HCT116 (cell line): ENCODE results near the gene ZNF80. TPM values are rescaled to one million over a fixed set of nuclear protein-coding genes. Genes with fewer than 3 reads are reported as not detected.

Source experiments
- ATAC-seq: fragments of 200-7000 bp; cut with Tn5 transposase; 2 replicates; pipeline ENCODE4 v1.9.1; 2020; ENCODE audit warnings: mild to moderate bottlenecking, moderate library complexity
- BruUV-seq: library from RNA; stranded (reverse); fragments of 400-500 nt; replicated peaks from 2 replicates; lab custom pipeline; 2021; lab: Mats Ljungman, UMichigan
- CTCF ChIA-PET: fragments of 300-600 bp; sonication (Branson Sonifier 250); formaldehyde crosslinking; loops from one replicate; lab custom pipeline; 2021; ENCODE audit warnings: antibody characterized with exemption; lab: Charles Lee
- POLR2A ChIA-PET: fragments of 300-600, 350-600 bp; sonication (Branson Sonifier 250); formaldehyde crosslinking; loops from one replicate; lab custom pipeline; 2021; ENCODE audit warnings: antibody characterized with exemption; lab: Charles Lee
- RAD21 ChIA-PET, 2 experiments: fragments of 300-600 bp; sonication (Branson Sonifier 250); formaldehyde crosslinking; loops; one replicate each; lab custom pipeline; 2023; ENCODE audit warnings: low total read pairs in 2 of 2; ENCODE audit not compliant: uncharacterized antibody in 2 of 2, unreplicated experiment in 2 of 2, low non-redundant PET in 1 of 2; lab: Charles Lee
- DNase-seq: peaks from one replicate; pipeline ENCODE4 v3.0.0-alpha.2; 2010; ENCODE audit warnings: low read depth, low spot score
- H2AFZ ChIP-seq: fragments of 200-600 bp; shearing (Covaris generic), sonication (generic); 2 replicates; pipeline ENCODE4 v1.6.1; 2017; ENCODE audit warnings: low read depth, mixed run types, mixed read lengths, antibody characterized with exemption, low read length; ENCODE audit not compliant: poor library complexity, severe bottlenecking
- H3K27ac ChIP-seq: 2 replicates; pipeline ENCODE4 v1.5.1; 2012; ENCODE audit warnings: low read depth, low read length
- H3K27me3 ChIP-seq: fragments of 200-600 bp; sonication (generic); 2 replicates; pipeline ENCODE4 v1.6.1; 2016; ENCODE audit warnings: mixed run types, low read length, mixed read lengths; ENCODE audit not compliant: insufficient read depth
- H3K36me3 ChIP-seq, 2 experiments: fragments of 200-500 bp in 1 of 2; fragments of 200-600 bp in 1 of 2; sonication (Bioruptor generic) in 1 of 2; sonication (generic) in 1 of 2; 2 replicates each; pipeline versions ENCODE4 v1.5.1 to v1.6.1; 2014 to 2016; ENCODE audit warnings: low read length in 2 of 2, inconsistent platforms in 1 of 2, mixed read lengths in 1 of 2, mixed run types in 1 of 2; ENCODE audit not compliant: insufficient read depth in 2 of 2, control insufficient read depth in 1 of 2
- H3K4me1 ChIP-seq, 2 experiments: fragments of 200-600 bp in 1 of 2; sonication (generic) in 1 of 2; 2 replicates each; pipeline versions ENCODE4 v1.5.1 to v1.6.1; 2012 to 2017; ENCODE audit warnings: low read length in 2 of 2, inconsistent platforms in 1 of 2, mild to moderate bottlenecking in 1 of 2, mixed read lengths in 1 of 2, mixed run types in 1 of 2, moderate library complexity in 1 of 2; ENCODE audit not compliant: insufficient read depth in 2 of 2, control insufficient read depth in 1 of 2
- H3K4me2 ChIP-seq: fragments of 200-600 bp; sonication (generic); 2 replicates; pipeline ENCODE4 v1.6.1; 2017; ENCODE audit warnings: mixed run types, low read length, mixed read lengths
- H3K4me3 ChIP-seq, 2 experiments: fragments of 200-600 bp in 1 of 2; sonication (generic) in 1 of 2; replicated peaks in 1 of 2; 2 replicates each; pipeline ENCODE4 v1.5.1; 2011 to 2016; ENCODE audit warnings: low read length in 2 of 2, control low read depth in 1 of 2, low read depth in 1 of 2, mild to moderate bottlenecking in 1 of 2, mixed read lengths in 1 of 2, mixed run types in 1 of 2
- H3K79me2 ChIP-seq: fragments of 200-600 bp; sonication (generic); 2 replicates; pipeline ENCODE4 v1.6.1; 2017; ENCODE audit warnings: mild to moderate bottlenecking, mixed run types, low read length, moderate library complexity, mixed read lengths; ENCODE audit not compliant: insufficient read depth
- H3K9ac ChIP-seq: fragments of 200-600 bp; sonication (generic); 2 replicates; pipeline ENCODE4 v1.6.1; 2016; ENCODE audit warnings: low read length, mixed read lengths
- H3K9me2 ChIP-seq: fragments of 200-600 bp; sonication (generic), shearing (Covaris generic); 2 replicates; pipeline ENCODE4 v1.6.1; 2017; ENCODE audit warnings: mixed run types, mild to moderate bottlenecking, moderate library complexity; ENCODE audit not compliant: insufficient read depth
- H3K9me3 ChIP-seq, 2 experiments: fragments of 200-500 bp in 1 of 2; fragments of 200-600 bp in 1 of 2; sonication (Bioruptor generic) in 1 of 2; sonication (generic) in 1 of 2; 2 replicates each; pipeline ENCODE4 v1.6.1; 2014 to 2017; ENCODE audit warnings: low read length in 2 of 2, mixed read lengths in 2 of 2, inconsistent platforms in 1 of 2, low read depth in 1 of 2, mild to moderate bottlenecking in 1 of 2, mixed run types in 1 of 2, moderate library complexity in 1 of 2; ENCODE audit not compliant: control insufficient read depth in 1 of 2, insufficient read depth in 1 of 2
- H4K20me1 ChIP-seq: fragments of 200-600 bp; sonication (generic), shearing (Covaris generic); 2 replicates; pipeline ENCODE4 v1.6.1; 2017; ENCODE audit warnings: mixed run types, mild to moderate bottlenecking, moderate library complexity; ENCODE audit not compliant: insufficient read depth
- CBX3 ChIP-seq: IDR thresholded peaks from 2 replicates; pipeline ENCODE4 v1.6.1; 2012; ENCODE audit warnings: low read depth
- ELF1 ChIP-seq: IDR thresholded peaks from 2 replicates; pipeline ENCODE4 v1.6.1; 2012; ENCODE audit warnings: low read depth, borderline replicate concordance
- EZH2 ChIP-seq: fragments of 200-600 bp; sonication (generic); IDR thresholded peaks from 2 replicates; pipeline ENCODE4 v1.6.1; 2017; ENCODE audit warnings: antibody characterized with exemption, mixed run types
- EZH2phosphoT487 ChIP-seq: fragments of 200-600 bp; IDR thresholded peaks from 2 replicates; pipeline ENCODE4 v1.6.1; 2018; ENCODE audit warnings: antibody characterized with exemption, borderline replicate concordance
- FOSL1 ChIP-seq: IDR thresholded peaks from 2 replicates; pipeline ENCODE4 v1.6.1; 2012; ENCODE audit warnings: low read depth
- POLR2A ChIP-seq: IDR thresholded peaks from 2 replicates; pipeline ENCODE4 v1.7.0; 2011; ENCODE audit warnings: borderline replicate concordance; ENCODE audit not compliant: insufficient read depth, insufficient read length; ENCODE audit errors: extremely low read depth
- POLR2AphosphoS5 ChIP-seq: IDR thresholded peaks from 2 replicates; pipeline ENCODE4 v1.6.1; 2011; ENCODE audit warnings: mild to moderate bottlenecking, low read depth, low read length, moderate library complexity
- SIN3A ChIP-seq: IDR thresholded peaks from 2 replicates; pipeline ENCODE4 v1.6.1; 2012; ENCODE audit warnings: low read depth
- SP1 ChIP-seq: IDR thresholded peaks from 2 replicates; pipeline ENCODE4 v1.6.1; 2012; ENCODE audit warnings: low read depth
- SRF ChIP-seq: IDR thresholded peaks from 2 replicates; pipeline ENCODE4 v1.6.1; 2012; ENCODE audit warnings: low read depth
- TCF7L2 ChIP-seq: IDR thresholded peaks from 2 replicates; pipeline ENCODE4 v1.7.0; 2011; ENCODE audit warnings: borderline replicate concordance, inconsistent platforms; ENCODE audit not compliant: insufficient read depth, insufficient read length; ENCODE audit errors: extremely low read depth
- YY1 ChIP-seq: IDR thresholded peaks from 2 replicates; pipeline ENCODE4 v1.6.1; 2011; ENCODE audit warnings: low read length, low read depth, moderate library complexity, mild to moderate bottlenecking; ENCODE audit not compliant: insufficient replicate concordance; ENCODE audit errors: extremely low read depth
- ZFX ChIP-seq: fragments of 450-650 bp; IDR thresholded peaks from 2 replicates; pipeline ENCODE4 v1.6.1; 2017
- intact Hi-C: fragments of 100-400 bp; cut with micrococcal nuclease; formaldehyde crosslinking; loops from 2 replicates; pipeline ENCODE4 v1.10.0; 2022
- total RNA-seq: library from RNA; stranded (reverse); gene quantifications from one replicate; pipeline ENCODE4 v1.2.1, GENCODE V29; 2021; ENCODE audit not compliant: unreplicated experiment
- TF ChIP-seq, protein P1 (sequence below), 3 experiments: fragments of 200-600 bp in 1 of 3; sonication (generic) in 1 of 3; IDR thresholded peaks in 2 of 3; conservative IDR thresholded peaks in 1 of 3; 2 replicates each; pipeline ENCODE4 v1.5.1; 2012 to 2017; ENCODE audit warnings: low read depth in 2 of 3, low read length in 2 of 3, antibody characterized with exemption in 1 of 3, borderline replicate concordance in 1 of 3, control low read depth in 1 of 3, mild to moderate bottlenecking in 1 of 3, mixed read lengths in 1 of 3, mixed run types in 1 of 3, moderate library complexity in 1 of 3; ENCODE audit not compliant: insufficient read depth in 1 of 3
- TF ChIP-seq, protein P2 (sequence below): IDR thresholded peaks from 2 replicates; pipeline ENCODE4 v1.6.1; 2012; ENCODE audit warnings: low read depth
- TF ChIP-seq, protein P3 (sequence below): IDR thresholded peaks from 2 replicates; pipeline ENCODE4 v1.6.1; 2012
- TF ChIP-seq, protein P4 (sequence below): IDR thresholded peaks from 2 replicates; pipeline ENCODE4 v1.6.1; 2011; ENCODE audit warnings: mild to moderate bottlenecking, low read length, moderate library complexity; ENCODE audit not compliant: insufficient replicate concordance; ENCODE audit errors: extremely low read depth
- TF ChIP-seq, protein P5 (sequence below): IDR thresholded peaks from 2 replicates; pipeline ENCODE4 v1.6.1; 2012

Gene ZNF80
- total RNA-seq, 1 experiment from 2014 or later: 0.12 TPM

DNA sequence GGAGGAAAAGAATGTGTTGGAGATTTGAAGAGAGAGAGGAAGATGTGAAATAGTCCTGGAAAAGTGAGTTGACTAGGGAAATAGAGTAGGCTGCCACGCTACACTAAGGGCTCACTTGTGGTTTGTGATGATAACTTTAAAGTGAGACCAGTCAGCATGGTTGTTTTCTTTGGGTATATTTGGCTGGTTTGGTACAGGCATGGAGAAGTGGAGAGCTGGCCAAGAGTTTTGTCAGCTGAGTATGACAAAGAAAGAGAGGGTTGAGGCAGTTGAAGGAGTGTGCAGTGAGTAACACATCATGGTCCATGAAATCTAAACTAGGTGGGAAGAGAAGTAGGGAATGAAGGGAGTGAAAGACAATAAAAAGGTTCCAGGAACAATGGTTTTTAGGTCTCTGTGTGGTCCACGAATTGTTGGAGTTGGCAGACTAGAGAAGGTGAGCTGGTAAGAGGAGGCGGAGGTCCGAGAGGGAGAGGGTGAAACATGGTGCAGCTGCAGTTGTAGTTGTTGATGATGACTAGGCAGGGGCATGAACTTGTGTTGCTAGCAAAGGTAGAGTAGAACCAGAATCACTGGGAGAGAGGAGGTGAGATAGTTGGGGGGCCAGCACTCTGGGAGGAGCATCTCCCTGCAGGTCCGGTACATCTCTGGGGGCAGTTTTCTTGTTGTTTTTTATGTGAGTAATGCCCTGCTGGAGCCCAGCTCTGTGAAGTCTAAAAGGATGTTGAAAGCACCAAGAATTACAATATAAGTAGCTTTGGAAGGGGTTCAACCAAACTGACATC, 21.0 kb downstream of the ZNF80 start:
- Histone ChIP-seq H4K20me1 (no peaks in the 10 kb centered on the region), H3K4me3 (no peak overlapping the region), H3K9ac (no peak overlapping the region), H3K27me3 (peaks cover 15% of the 10 kb centered on the region; the same call in 1 of the 2 replicates), H3K36me3 (no peaks in the 10 kb centered on the region), H3K4me1 (no peaks in the 10 kb centered on the region), H3K27ac (no peak overlapping the region), H3K4me2 (no peak overlapping the region), H2AFZ (no peak overlapping the region), H3K79me2 (no peaks in the 10 kb centered on the region), H3K9me3 (no peaks in the 10 kb centered on the region), H3K9me2 (no peaks in the 10 kb centered on the region; the same call in 1 of the 2 replicates)
- TF ChIP-seq SRF: no peak
- TF ChIP-seq POLR2A: no peak
- TF ChIP-seq YY1: no peak
- no peak for TF ChIP-seq CBX3
- TF ChIP-seq, protein P1, sequence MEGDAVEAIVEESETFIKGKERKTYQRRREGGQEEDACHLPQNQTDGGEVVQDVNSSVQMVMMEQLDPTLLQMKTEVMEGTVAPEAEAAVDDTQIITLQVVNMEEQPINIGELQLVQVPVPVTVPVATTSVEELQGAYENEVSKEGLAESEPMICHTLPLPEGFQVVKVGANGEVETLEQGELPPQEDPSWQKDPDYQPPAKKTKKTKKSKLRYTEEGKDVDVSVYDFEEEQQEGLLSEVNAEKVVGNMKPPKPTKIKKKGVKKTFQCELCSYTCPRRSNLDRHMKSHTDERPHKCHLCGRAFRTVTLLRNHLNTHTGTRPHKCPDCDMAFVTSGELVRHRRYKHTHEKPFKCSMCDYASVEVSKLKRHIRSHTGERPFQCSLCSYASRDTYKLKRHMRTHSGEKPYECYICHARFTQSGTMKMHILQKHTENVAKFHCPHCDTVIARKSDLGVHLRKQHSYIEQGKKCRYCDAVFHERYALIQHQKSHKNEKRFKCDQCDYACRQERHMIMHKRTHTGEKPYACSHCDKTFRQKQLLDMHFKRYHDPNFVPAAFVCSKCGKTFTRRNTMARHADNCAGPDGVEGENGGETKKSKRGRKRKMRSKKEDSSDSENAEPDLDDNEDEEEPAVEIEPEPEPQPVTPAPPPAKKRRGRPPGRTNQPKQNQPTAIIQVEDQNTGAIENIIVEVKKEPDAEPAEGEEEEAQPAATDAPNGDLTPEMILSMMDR (IDR thresholded peaks at IDR 0.05 in 2 of 3, conservative IDR thresholded peaks at IDR 0.05 in 1 of 3; ENCODE audit: borderline replicate concordance in 1 of 3, insufficient read depth in 1 of 3, low read depth in 2 of 3, low read length in 2 of 3): no peak
- TF ChIP-seq EZH2phosphoT487: no peak
- TF ChIP-seq, protein P2, sequence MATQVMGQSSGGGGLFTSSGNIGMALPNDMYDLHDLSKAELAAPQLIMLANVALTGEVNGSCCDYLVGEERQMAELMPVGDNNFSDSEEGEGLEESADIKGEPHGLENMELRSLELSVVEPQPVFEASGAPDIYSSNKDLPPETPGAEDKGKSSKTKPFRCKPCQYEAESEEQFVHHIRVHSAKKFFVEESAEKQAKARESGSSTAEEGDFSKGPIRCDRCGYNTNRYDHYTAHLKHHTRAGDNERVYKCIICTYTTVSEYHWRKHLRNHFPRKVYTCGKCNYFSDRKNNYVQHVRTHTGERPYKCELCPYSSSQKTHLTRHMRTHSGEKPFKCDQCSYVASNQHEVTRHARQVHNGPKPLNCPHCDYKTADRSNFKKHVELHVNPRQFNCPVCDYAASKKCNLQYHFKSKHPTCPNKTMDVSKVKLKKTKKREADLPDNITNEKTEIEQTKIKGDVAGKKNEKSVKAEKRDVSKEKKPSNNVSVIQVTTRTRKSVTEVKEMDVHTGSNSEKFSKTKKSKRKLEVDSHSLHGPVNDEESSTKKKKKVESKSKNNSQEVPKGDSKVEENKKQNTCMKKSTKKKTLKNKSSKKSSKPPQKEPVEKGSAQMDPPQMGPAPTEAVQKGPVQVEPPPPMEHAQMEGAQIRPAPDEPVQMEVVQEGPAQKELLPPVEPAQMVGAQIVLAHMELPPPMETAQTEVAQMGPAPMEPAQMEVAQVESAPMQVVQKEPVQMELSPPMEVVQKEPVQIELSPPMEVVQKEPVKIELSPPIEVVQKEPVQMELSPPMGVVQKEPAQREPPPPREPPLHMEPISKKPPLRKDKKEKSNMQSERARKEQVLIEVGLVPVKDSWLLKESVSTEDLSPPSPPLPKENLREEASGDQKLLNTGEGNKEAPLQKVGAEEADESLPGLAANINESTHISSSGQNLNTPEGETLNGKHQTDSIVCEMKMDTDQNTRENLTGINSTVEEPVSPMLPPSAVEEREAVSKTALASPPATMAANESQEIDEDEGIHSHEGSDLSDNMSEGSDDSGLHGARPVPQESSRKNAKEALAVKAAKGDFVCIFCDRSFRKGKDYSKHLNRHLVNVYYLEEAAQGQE: no peak
- TF ChIP-seq ZFX: no peak
- no peak for TF ChIP-seq POLR2AphosphoS5
- no peak for TF ChIP-seq EZH2
- TF ChIP-seq SP1: no peak
- TF ChIP-seq SIN3A: no peak
- TF ChIP-seq, protein P3, sequence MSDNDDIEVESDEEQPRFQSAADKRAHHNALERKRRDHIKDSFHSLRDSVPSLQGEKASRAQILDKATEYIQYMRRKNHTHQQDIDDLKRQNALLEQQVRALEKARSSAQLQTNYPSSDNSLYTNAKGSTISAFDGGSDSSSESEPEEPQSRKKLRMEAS: no peak
- TF ChIP-seq, protein P4, sequence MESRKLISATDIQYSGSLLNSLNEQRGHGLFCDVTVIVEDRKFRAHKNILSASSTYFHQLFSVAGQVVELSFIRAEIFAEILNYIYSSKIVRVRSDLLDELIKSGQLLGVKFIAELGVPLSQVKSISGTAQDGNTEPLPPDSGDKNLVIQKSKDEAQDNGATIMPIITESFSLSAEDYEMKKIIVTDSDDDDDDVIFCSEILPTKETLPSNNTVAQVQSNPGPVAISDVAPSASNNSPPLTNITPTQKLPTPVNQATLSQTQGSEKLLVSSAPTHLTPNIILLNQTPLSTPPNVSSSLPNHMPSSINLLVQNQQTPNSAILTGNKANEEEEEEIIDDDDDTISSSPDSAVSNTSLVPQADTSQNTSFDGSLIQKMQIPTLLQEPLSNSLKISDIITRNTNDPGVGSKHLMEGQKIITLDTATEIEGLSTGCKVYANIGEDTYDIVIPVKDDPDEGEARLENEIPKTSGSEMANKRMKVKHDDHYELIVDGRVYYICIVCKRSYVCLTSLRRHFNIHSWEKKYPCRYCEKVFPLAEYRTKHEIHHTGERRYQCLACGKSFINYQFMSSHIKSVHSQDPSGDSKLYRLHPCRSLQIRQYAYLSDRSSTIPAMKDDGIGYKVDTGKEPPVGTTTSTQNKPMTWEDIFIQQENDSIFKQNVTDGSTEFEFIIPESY: no peak
- TF ChIP-seq, protein P5, sequence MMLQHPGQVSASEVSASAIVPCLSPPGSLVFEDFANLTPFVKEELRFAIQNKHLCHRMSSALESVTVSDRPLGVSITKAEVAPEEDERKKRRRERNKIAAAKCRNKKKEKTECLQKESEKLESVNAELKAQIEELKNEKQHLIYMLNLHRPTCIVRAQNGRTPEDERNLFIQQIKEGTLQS: no peak
- TF ChIP-seq ELF1: no peak
- no peak for TF ChIP-seq FOSL1
- no peak for TF ChIP-seq TCF7L2
- BruUV-seq: no TSS peak
- ChIA-PET RAD21 (no interaction called here), CTCF (no interaction called here), POLR2A (no interaction called here)
- no peak for DNase-seq
- no peak for ATAC-seq
- intact Hi-C loops: no loop called here
